ENCODE measurements around the gene FUT7.

The FUT7 gene

GRCh38 chr9:137019891-137020683, 11.8 kb downstream of the FUT7 start:
- Histone ChIP-seq H3K9ac (ENCODE audit: low read length) (no peak overlapping the region), H3K27me3 (ENCODE audit: control insufficient read depth in 1 of 2, insufficient read depth in 2 of 2, low read length in 2 of 2) (no peaks in the 10 kb centered on the region), H3K27ac (ENCODE audit: low read depth, low read length) (no peak overlapping the region), H3K9me3 (ENCODE audit: low read length) (no peaks in the 10 kb centered on the region), H3K4me1 (ENCODE audit: insufficient read depth, low read length) (no peaks in the 10 kb centered on the region), H3K36me3 (ENCODE audit: insufficient read depth, low read length) (no peaks in the 10 kb centered on the region), H3K4me3 (ENCODE audit: low read depth in 1 of 2, low read length in 2 of 2) (no peak overlapping the region)

GRCh38 chr9:137018761-137019559, 12.9 kb downstream of the FUT7 start:
- H3K27ac ChIP-seq (ENCODE audit: low read depth, low read length) = no peak overlapping the region
- no peaks in the 10 kb centered on the region for H3K36me3 ChIP-seq (ENCODE audit: insufficient read depth, low read length)
- H3K4me1 ChIP-seq (ENCODE audit: insufficient read depth, low read length) = no peaks in the 10 kb centered on the region
- no peaks in the 10 kb centered on the region for H3K9me3 ChIP-seq (ENCODE audit: low read length)
- H3K9ac ChIP-seq (ENCODE audit: low read length) = no peak overlapping the region
- H3K27me3 ChIP-seq (ENCODE audit: control insufficient read depth in 1 of 2, insufficient read depth in 2 of 2, low read length in 2 of 2) = no peaks in the 10 kb centered on the region
- no peak overlapping the region for H3K4me3 ChIP-seq (ENCODE audit: low read depth in 1 of 2, low read length in 2 of 2)

GRCh38 chr9:137017791-137018497, 13.9 kb downstream of the FUT7 start:
- no peak overlapping the region for H3K9ac ChIP-seq (ENCODE audit: low read length)
- H3K27me3 ChIP-seq (ENCODE audit: control insufficient read depth in 1 of 2, insufficient read depth in 2 of 2, low read length in 2 of 2) = no peaks in the 10 kb centered on the region
- H3K27ac ChIP-seq (ENCODE audit: low read depth, low read length) = no peak overlapping the region
- H3K4me1 ChIP-seq (ENCODE audit: insufficient read depth, low read length) = no peaks in the 10 kb centered on the region
- no peaks in the 10 kb centered on the region for H3K9me3 ChIP-seq (ENCODE audit: low read length)
- no peaks in the 10 kb centered on the region for H3K36me3 ChIP-seq (ENCODE audit: insufficient read depth, low read length)
- no peak overlapping the region for H3K4me3 ChIP-seq (ENCODE audit: low read depth in 1 of 2, low read length in 2 of 2)

- Histone ChIP-seq H3K4me3 (ENCODE audit: low read depth in 1 of 2, low read length in 2 of 2) (no peak overlapping the region), H3K9ac (ENCODE audit: low read length) (no peak overlapping the region), H3K9me3 (ENCODE audit: low read length) (no peaks in the 10 kb centered on the region), H3K27ac (ENCODE audit: low read depth, low read length) (no peak overlapping the region), H3K4me1 (ENCODE audit: insufficient read depth, low read length) (no peaks in the 10 kb centered on the region), H3K36me3 (ENCODE audit: insufficient read depth, low read length) (no peaks in the 10 kb centered on the region), H3K27me3 (ENCODE audit: control insufficient read depth in 1 of 2, insufficient read depth in 2 of 2, low read length in 2 of 2) (no peaks in the 10 kb centered on the region)
These were observed 14.8 kb downstream of the FUT7 start for GRCh38 chr9:137017071-137017470.

- no peak overlapping the region for H3K9ac ChIP-seq (ENCODE audit: low read length)
These were observed 15.5 kb downstream of the FUT7 start for GRCh38 chr9:137016436-137016835.

GRCh38 chr9:137015976-137016375, 15.9 kb downstream of the FUT7 start:
- H3K9ac ChIP-seq (ENCODE audit: low read length) = no peak overlapping the region
- no peaks in the 10 kb centered on the region for H3K27me3 ChIP-seq (ENCODE audit: control insufficient read depth in 1 of 2, insufficient read depth in 2 of 2, low read length in 2 of 2)
- no peaks in the 10 kb centered on the region for H3K9me3 ChIP-seq (ENCODE audit: low read length)
- H3K4me1 ChIP-seq (ENCODE audit: insufficient read depth, low read length) = no peaks in the 10 kb centered on the region
- no peak overlapping the region for H3K27ac ChIP-seq (ENCODE audit: low read depth, low read length)
- peaks cover 9% of the 10 kb centered on the region for H3K36me3 ChIP-seq (ENCODE audit: insufficient read depth, low read length)
- no peak overlapping the region for H3K4me3 ChIP-seq (ENCODE audit: low read depth in 1 of 2, low read length in 2 of 2)

More at GRCh38 chr9:137016436-137016835, 15.5 kb downstream of the FUT7 start:
- Histone ChIP-seq H3K9me3 (ENCODE audit: low read length) (no peaks in the 10 kb centered on the region), H3K27me3 (ENCODE audit: control insufficient read depth in 1 of 2, insufficient read depth in 2 of 2, low read length in 2 of 2) (no peaks in the 10 kb centered on the region), H3K36me3 (ENCODE audit: insufficient read depth, low read length) (peaks cover 5% of the 10 kb centered on the region), H3K4me3 (ENCODE audit: low read depth in 1 of 2, low read length in 2 of 2) (no peak overlapping the region), H3K4me1 (ENCODE audit: insufficient read depth, low read length) (no peaks in the 10 kb centered on the region), H3K27ac (ENCODE audit: low read depth, low read length) (no peak overlapping the region)

GRCh38 chr9:137015540-137015930, 16.4 kb downstream of the FUT7 start:
- Histone ChIP-seq H3K27me3 (ENCODE audit: control insufficient read depth in 1 of 2, insufficient read depth in 2 of 2, low read length in 2 of 2) (no peaks in the 10 kb centered on the region), H3K27ac (ENCODE audit: low read depth, low read length) (no peak overlapping the region), H3K9ac (ENCODE audit: low read length) (no peak overlapping the region), H3K9me3 (ENCODE audit: low read length) (no peaks in the 10 kb centered on the region), H3K4me3 (ENCODE audit: low read depth in 1 of 2, low read length in 2 of 2) (no peak overlapping the region), H3K4me1 (ENCODE audit: insufficient read depth, low read length) (no peaks in the 10 kb centered on the region), H3K36me3 (ENCODE audit: insufficient read depth, low read length) (peaks cover 9% of the 10 kb centered on the region)

GRCh38 chr9:137014776-137015539, 16.9 kb downstream of the FUT7 start:
- H3K36me3 ChIP-seq (ENCODE audit: insufficient read depth, low read length) = peaks cover 9% of the 10 kb centered on the region
- no peak overlapping the region for H3K4me3 ChIP-seq (ENCODE audit: low read depth in 1 of 2, low read length in 2 of 2)
- no peaks in the 10 kb centered on the region for H3K4me1 ChIP-seq (ENCODE audit: insufficient read depth, low read length)
- no peak overlapping the region for H3K27ac ChIP-seq (ENCODE audit: low read depth, low read length)
- H3K9ac ChIP-seq (ENCODE audit: low read length) = no peak overlapping the region
- H3K9me3 ChIP-seq (ENCODE audit: low read length) = no peaks in the 10 kb centered on the region
- no peaks in the 10 kb centered on the region for H3K27me3 ChIP-seq (ENCODE audit: control insufficient read depth in 1 of 2, insufficient read depth in 2 of 2, low read length in 2 of 2)

- H3K27ac ChIP-seq (ENCODE audit: low read depth, low read length) = no peak overlapping the region
- H3K36me3 ChIP-seq (ENCODE audit: insufficient read depth, low read length) = peaks cover 9% of the 10 kb centered on the region
- no peaks in the 10 kb centered on the region for H3K27me3 ChIP-seq (ENCODE audit: control insufficient read depth in 1 of 2, insufficient read depth in 2 of 2, low read length in 2 of 2)
- H3K4me1 ChIP-seq (ENCODE audit: insufficient read depth, low read length) = no peaks in the 10 kb centered on the region
- H3K4me3 ChIP-seq (ENCODE audit: low read depth in 1 of 2, low read length in 2 of 2) = no peak overlapping the region
- no peaks in the 10 kb centered on the region for H3K9me3 ChIP-seq (ENCODE audit: low read length)
- H3K9ac ChIP-seq (ENCODE audit: low read length) = no peak overlapping the region
These were observed 17.7 kb downstream of the FUT7 start for GRCh38 chr9:137014166-137014565.

GRCh38 chr9:137013571-137013940, 18.3 kb downstream of the FUT7 start:
- no peaks in the 10 kb centered on the region for H3K9me3 ChIP-seq (ENCODE audit: low read length)
- H3K36me3 ChIP-seq (ENCODE audit: insufficient read depth, low read length) = peaks cover 9% of the 10 kb centered on the region
- H3K4me3 ChIP-seq (ENCODE audit: low read depth in 1 of 2, low read length in 2 of 2) = no peak overlapping the region
- H3K4me1 ChIP-seq (ENCODE audit: insufficient read depth, low read length) = no peaks in the 10 kb centered on the region
- no peaks in the 10 kb centered on the region for H3K27me3 ChIP-seq (ENCODE audit: control insufficient read depth in 1 of 2, insufficient read depth in 2 of 2, low read length in 2 of 2)
- H3K27ac ChIP-seq (ENCODE audit: low read depth, low read length) = no peak overlapping the region
- no peak overlapping the region for H3K9ac ChIP-seq (ENCODE audit: low read length)

Data from muscle layer of colon (tissue), 2 donors.